ENCODE measurements around the gene FGFR3.

- TF ChIP-seq POLR2A (IDR thresholded peaks at IDR 0.05): no peak
- TF ChIP-seq, protein P1, sequence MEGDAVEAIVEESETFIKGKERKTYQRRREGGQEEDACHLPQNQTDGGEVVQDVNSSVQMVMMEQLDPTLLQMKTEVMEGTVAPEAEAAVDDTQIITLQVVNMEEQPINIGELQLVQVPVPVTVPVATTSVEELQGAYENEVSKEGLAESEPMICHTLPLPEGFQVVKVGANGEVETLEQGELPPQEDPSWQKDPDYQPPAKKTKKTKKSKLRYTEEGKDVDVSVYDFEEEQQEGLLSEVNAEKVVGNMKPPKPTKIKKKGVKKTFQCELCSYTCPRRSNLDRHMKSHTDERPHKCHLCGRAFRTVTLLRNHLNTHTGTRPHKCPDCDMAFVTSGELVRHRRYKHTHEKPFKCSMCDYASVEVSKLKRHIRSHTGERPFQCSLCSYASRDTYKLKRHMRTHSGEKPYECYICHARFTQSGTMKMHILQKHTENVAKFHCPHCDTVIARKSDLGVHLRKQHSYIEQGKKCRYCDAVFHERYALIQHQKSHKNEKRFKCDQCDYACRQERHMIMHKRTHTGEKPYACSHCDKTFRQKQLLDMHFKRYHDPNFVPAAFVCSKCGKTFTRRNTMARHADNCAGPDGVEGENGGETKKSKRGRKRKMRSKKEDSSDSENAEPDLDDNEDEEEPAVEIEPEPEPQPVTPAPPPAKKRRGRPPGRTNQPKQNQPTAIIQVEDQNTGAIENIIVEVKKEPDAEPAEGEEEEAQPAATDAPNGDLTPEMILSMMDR (IDR thresholded peaks at IDR 0.05): no peak
These were observed 39.3 kb upstream of the FGFR3 start for GRCh38 chr4:1753697-1754311.

All from heart left ventricle (tissue), 13 donors.